Endodermal cell (in vitro differentiated cells): ENCODE measurements around the gene CBX7. TPM values are rescaled to one million over a fixed set of nuclear protein-coding genes. Genes with fewer than 3 reads are reported as not detected.

Experiments used
- DNase-seq: peaks from one replicate; pipeline ENCODE4 v3.0.0-alpha.2; 2017
- H3K27ac ChIP-seq: 2 replicates; pipeline ENCODE4 v1.5.1; 2013; ENCODE audit warnings: mild to moderate bottlenecking, low read depth, low read length, moderate library complexity
- H3K27me3 ChIP-seq: 2 replicates; pipeline ENCODE4 v1.6.1; 2013; ENCODE audit warnings: mild to moderate bottlenecking, low read length, moderate library complexity; ENCODE audit not compliant: insufficient read depth, control insufficient read depth, poor library complexity, severe bottlenecking
- H3K36me3 ChIP-seq: 2 replicates; pipeline ENCODE4 v1.7.0; 2013; ENCODE audit warnings: mild to moderate bottlenecking, low read length, moderate library complexity; ENCODE audit not compliant: control insufficient read depth, insufficient read depth
- H3K4me1 ChIP-seq: one replicate; pipeline ENCODE4 v1.7.0; 2013; ENCODE audit warnings: low read length; ENCODE audit not compliant: control insufficient read depth, insufficient read depth
- H3K4me3 ChIP-seq: 2 replicates; pipeline ENCODE4 v1.5.1; 2013; ENCODE audit warnings: mild to moderate bottlenecking, low read length, moderate library complexity
- H3K9ac ChIP-seq: 2 replicates; pipeline ENCODE4 v1.6.1; 2013; ENCODE audit warnings: mild to moderate bottlenecking, low read length, moderate library complexity; ENCODE audit not compliant: poor library complexity, severe bottlenecking; ENCODE audit errors: extremely low read depth
- H3K9me3 ChIP-seq: 2 replicates; pipeline ENCODE4 v1.6.1; 2013; ENCODE audit warnings: mild to moderate bottlenecking, low read length, moderate library complexity; ENCODE audit not compliant: control insufficient read depth
- H3K27ac Mint-ChIP-seq: 2 replicates; pipeline ENCODE4 v1.8.0; 2020; ENCODE audit warnings: mixed read lengths
- H3K27me3 Mint-ChIP-seq: 2 replicates; pipeline ENCODE4 v1.8.0; 2021; ENCODE audit warnings: mild to moderate bottlenecking, mixed read lengths; ENCODE audit not compliant: insufficient read depth
- H3K36me3 Mint-ChIP-seq: 2 replicates; pipeline ENCODE4 v1.8.0; 2020; ENCODE audit warnings: low read depth, mixed read lengths
- H3K4me1 Mint-ChIP-seq: 2 replicates; pipeline ENCODE4 v1.8.0; 2020; ENCODE audit warnings: mixed read lengths
- H3K4me3 Mint-ChIP-seq: 2 replicates; pipeline ENCODE4 v1.8.0; 2020; ENCODE audit warnings: mild to moderate bottlenecking, moderate library complexity, mixed read lengths
- H3K9me3 Mint-ChIP-seq: 2 replicates; pipeline ENCODE4 v1.8.0; 2020; ENCODE audit warnings: mild to moderate bottlenecking, mixed read lengths
- CTCF ChIP-seq: fragments of 200-600 bp; sonication (generic); conservative IDR thresholded peaks from 2 replicates; pipeline ENCODE4 v1.5.0; 2021; ENCODE audit warnings: antibody characterized with exemption, mild to moderate bottlenecking
- WGBS, 2 experiments: methylation state at CpG; one replicate each; pipeline versions ENCODE4 v1.1.5 to v1.1.7; 2013; ENCODE audit warnings: missing lambda C conversion rate in 2 of 2, mixed read lengths in 1 of 2; ENCODE audit not compliant: insufficient coverage in 1 of 2, insufficient read length in 1 of 2; 5-methylcytosine and 5-hydroxymethylcytosine counted together
- total RNA-seq, 2 donors: library from RNA; stranded (reverse); fragmentation: NEBNext Ultra II Directional in 1 of 2; extraction: Animal tissue kit (Norgen Biotek cat#: 25700) in 1 of 2; gene quantifications; 2 replicates in 1 of 2; 3 replicates in 1 of 2; pipeline ENCODE4 v1.2.1, GENCODE V29; 2021

Gene CBX7
- total RNA-seq, 2 donors from 2014 or later: 14.2 to 22.0 TPM

- peaks cover 28% of the 10 kb centered on the region for H3K27me3 Mint-ChIP-seq
- H3K9me3 Mint-ChIP-seq: no peaks in the 10 kb centered on the region
- no peak for DNase-seq
- Histone ChIP-seq H3K9ac (no peak overlapping the region), H3K9me3 (no peaks in the 10 kb centered on the region), H3K27me3 (peaks cover 25% of the 10 kb centered on the region), H3K4me3 (peak overlapping the region; percentile 74), H3K4me1 (peaks cover 15% of the 10 kb centered on the region), H3K27ac (no peak overlapping the region), H3K36me3 (no peaks in the 10 kb centered on the region)
- 20 to 22% methylated on average over 7 to 44 of the region's 44 CpGs for WGBS, 2 experiments
- no peak overlapping the region for H3K27ac Mint-ChIP-seq
- no peaks in the 10 kb centered on the region for H3K36me3 Mint-ChIP-seq
- no peak for TF ChIP-seq CTCF
- peaks cover 10% of the 10 kb centered on the region for H3K4me1 Mint-ChIP-seq
- H3K4me3 Mint-ChIP-seq: peak overlapping the region; percentile 67
Observed at GRCh38 chr22:39152024-39152510, 413 bp downstream of the CBX7 start.

- peak overlapping the region; percentile 74 for H3K4me3 ChIP-seq
- Mint-ChIP-seq H3K4me3 (peak overlapping the region; percentile 67), H3K27me3 (peaks cover 28% of the 10 kb centered on the region), H3K4me1 (peaks cover 14% of the 10 kb centered on the region), H3K9me3 (no peaks in the 10 kb centered on the region), H3K27ac (no peak overlapping the region), H3K36me3 (no peaks in the 10 kb centered on the region)
- no peak overlapping the region for H3K9ac ChIP-seq
- peak; percentile 48 for DNase-seq
- H3K27me3 ChIP-seq: peaks cover 25% of the 10 kb centered on the region
- H3K27ac ChIP-seq: no peak overlapping the region
- peaks cover 18% of the 10 kb centered on the region for H3K4me1 ChIP-seq
- no peak for TF ChIP-seq CTCF
- 89% methylated on average over 6 to 14 of the region's 16 CpGs for WGBS, 2 experiments
- H3K9me3 ChIP-seq: no peaks in the 10 kb centered on the region
- H3K36me3 ChIP-seq: no peaks in the 10 kb centered on the region
Observed at GRCh38 chr22:39151329-39151975, 1.0 kb downstream of the CBX7 start.

- Histone ChIP-seq H3K27me3 (peaks cover 25% of the 10 kb centered on the region), H3K9me3 (no peaks in the 10 kb centered on the region), H3K4me3 (no peak overlapping the region), H3K27ac (no peak overlapping the region), H3K9ac (no peak overlapping the region), H3K4me1 (peaks cover 24% of the 10 kb centered on the region), H3K36me3 (no peaks in the 10 kb centered on the region)
- H3K27me3 Mint-ChIP-seq: peaks cover 24% of the 10 kb centered on the region
- H3K27ac Mint-ChIP-seq: no peak overlapping the region
- H3K4me1 Mint-ChIP-seq: peaks cover 16% of the 10 kb centered on the region
- peak overlapping the region; percentile 67 for H3K4me3 Mint-ChIP-seq
- whole genome bisulfite sequencing, 2 experiments: 92 to 93% methylated on average over 6 of the region's 6 CpGs
- no peak for TF ChIP-seq CTCF
- DNase-seq: peak; percentile 41
- no peaks in the 10 kb centered on the region for H3K9me3 Mint-ChIP-seq
- no peaks in the 10 kb centered on the region for H3K36me3 Mint-ChIP-seq
Observed at GRCh38 chr22:39150848-39151215, 1.6 kb downstream of the CBX7 start.
